DMS114 treated with DMSO at 0.1 percent for 48 hours (cell line): ENCODE measurements around the gene LILRA5.
"Not testable (repeated sequence)": the region's sequence is repeated elsewhere in the genome, so short reads cannot be mapped to it uniquely, and the experiment has no call there.

Source experiments
- DNase-seq: peaks from one replicate; lab custom pipeline; 2025; ENCODE audit not compliant: unreplicated experiment; lab: John Stamatoyannopoulos, UW

Gene LILRA5

GRCh38 chr19:54277111-54277615 lies 35.8 kb downstream of the LILRA5 start:
- DNase-seq = not testable (repeated sequence)

GRCh38 chr19:54275951-54276350 lies 37.0 kb downstream of the LILRA5 start:
- no peak for DNase-seq

GRCh38 chr19:54274516-54274915 lies 38.5 kb downstream of the LILRA5 start:
- DNase-seq = not testable (repeated sequence)

GRCh38 chr19:54273821-54274220 lies 39.1 kb downstream of the LILRA5 start:
- no peak for DNase-seq

DNA sequence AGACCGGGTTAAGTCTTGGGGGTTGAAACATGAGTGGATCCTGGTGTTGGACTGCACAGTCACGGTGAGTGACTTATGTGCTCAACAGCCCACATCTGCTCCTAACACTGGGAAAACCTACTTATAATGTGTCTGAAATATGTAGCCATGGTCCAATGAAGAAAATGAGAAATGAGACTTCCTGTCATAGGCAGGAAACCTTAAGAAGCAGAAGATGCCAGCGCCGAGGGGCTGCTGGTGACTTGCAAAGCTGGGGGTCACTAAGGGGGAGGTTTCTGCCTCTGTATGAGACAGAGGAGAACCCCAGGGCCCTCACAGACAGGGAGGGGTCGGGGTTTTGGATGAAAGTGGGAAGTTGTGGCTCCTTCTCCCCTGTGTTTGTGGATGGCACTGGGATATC lies 40.8 kb downstream of the LILRA5 start:
- DNase-seq = not testable (repeated sequence)

DNA sequence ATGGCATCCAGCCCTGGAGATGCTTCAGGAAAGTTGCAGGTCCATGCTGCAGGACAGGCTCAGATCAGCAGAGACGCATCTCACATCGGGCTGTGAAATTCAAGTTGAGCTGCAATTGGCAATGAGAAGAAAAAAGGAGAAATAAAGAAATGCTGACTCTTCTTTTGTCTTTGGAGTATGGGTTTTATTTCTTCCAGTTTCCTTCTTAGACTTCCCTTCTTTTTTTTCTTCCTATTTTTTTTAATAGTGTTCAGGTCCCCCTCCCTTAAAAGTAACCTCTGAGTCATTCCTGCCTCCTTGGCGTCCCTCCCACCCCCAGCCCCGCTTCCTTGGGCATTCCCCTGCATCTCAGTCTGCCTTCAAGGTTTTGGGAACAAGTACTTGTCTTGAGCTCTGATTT lies 41.4 kb downstream of the LILRA5 start:
- not testable (repeated sequence) for DNase-seq

DNA sequence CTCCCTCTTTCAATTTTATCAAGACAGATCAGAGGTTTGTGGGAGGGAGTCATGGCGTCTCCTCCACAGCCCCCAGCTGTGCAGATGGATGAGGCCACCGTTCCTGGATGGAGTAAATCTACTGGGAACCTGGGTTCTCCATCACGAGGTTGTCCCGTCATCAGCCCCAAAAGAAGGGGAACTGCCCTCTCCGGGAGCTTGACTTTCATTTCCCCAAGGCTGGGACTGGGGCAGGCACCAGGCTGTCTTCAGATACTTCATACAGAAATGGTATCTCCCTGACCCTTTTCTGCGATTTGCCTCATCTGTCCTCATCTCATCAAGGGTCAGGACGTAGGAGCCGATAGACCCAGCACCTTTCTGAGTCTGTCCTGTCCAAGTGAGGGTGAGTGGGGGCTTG lies 41.9 kb downstream of the LILRA5 start:
- no peak for DNase-seq

DNA sequence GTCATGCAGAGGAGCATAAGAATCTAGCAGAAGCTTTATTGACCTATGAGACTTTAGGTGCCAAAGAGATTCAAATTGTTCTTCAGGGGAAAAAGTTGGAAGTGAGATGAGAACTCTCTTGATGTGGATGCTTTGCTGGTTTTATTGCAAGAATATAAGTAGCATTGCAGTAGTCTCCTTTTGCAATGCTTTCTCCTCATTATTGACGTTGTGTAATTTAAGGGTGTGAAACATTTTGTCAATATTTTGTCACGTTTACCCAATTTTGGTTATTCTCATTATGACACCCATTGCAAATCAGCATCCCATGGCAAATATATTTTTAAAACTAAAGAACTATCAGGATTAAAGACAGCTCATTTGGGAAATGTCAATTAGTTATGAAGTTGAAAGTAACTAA lies 44.0 kb downstream of the LILRA5 start:
- no peak for DNase-seq

GRCh38 chr19:54266133-54266532 lies 46.8 kb downstream of the LILRA5 start:
- no peak for DNase-seq

- no peak for DNase-seq
Observed at GRCh38 chr19:54262470-54262869, 50.5 kb downstream of the LILRA5 start.

- no peak for DNase-seq
Observed at GRCh38 chr19:54262066-54262465, 50.9 kb downstream of the LILRA5 start.

DNA sequence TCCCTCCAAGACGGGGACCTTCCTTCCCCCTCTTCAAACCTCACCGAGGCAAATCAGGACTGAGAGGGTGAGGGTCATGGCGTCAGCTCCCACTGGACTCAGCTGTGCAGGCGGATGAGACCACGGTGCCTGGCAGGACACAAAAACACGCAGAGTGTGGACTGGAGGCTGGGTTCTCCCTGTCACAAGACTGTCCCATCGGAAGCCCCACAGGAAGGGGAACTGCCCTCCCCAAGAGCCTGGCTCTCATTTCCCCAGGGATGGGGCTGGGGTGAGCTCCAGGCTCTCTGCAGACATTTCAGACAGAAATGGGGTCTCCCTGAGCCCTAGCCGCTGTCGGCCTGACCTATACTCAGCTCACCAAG lies 55.9 kb downstream of the LILRA5 start, which contains the start of gene LILRB5:
LILRB5 (minus strand) TSS at position 158 of the 365 bp plus-strand sequence; CDS start at position 78, 80 bp downstream.
- no peak for DNase-seq
